Measurements from ENCODE around the gene CRIM1.

The CRIM1 gene

GRCh38 chr2:36405183-36405582 is 49.6 kb downstream of the CRIM1 start:
- no peaks in the 10 kb centered on the region for H3K4me1 Mint-ChIP-seq (ENCODE audit: low read depth)
- no peaks in the 10 kb centered on the region for H3K9me3 Mint-ChIP-seq
- no peaks in the 10 kb centered on the region for H3K27me3 Mint-ChIP-seq
- no peak overlapping the region for H3K27ac Mint-ChIP-seq
- H3K36me3 Mint-ChIP-seq (ENCODE audit: low read depth), result no peaks in the 10 kb centered on the region
- no peak overlapping the region for H3K4me3 Mint-ChIP-seq
- no peak for DNase-seq

- no peak overlapping the region for H3K4me3 Mint-ChIP-seq
- H3K27me3 Mint-ChIP-seq, result no peaks in the 10 kb centered on the region
- no peak for DNase-seq
- H3K36me3 Mint-ChIP-seq (ENCODE audit: low read depth), result no peaks in the 10 kb centered on the region
- no peaks in the 10 kb centered on the region for H3K4me1 Mint-ChIP-seq (ENCODE audit: low read depth)
- H3K27ac Mint-ChIP-seq, result no peak overlapping the region
- no peaks in the 10 kb centered on the region for H3K9me3 Mint-ChIP-seq
These were observed 50.7 kb downstream of the CRIM1 start for GRCh38 chr2:36406296-36406695.

- H3K27me3 Mint-ChIP-seq, result peaks cover 3% of the 10 kb centered on the region
These were observed 51.8 kb downstream of the CRIM1 start for GRCh38 chr2:36407413-36407812.

GRCh38 chr2:36408198-36408703 is 52.7 kb downstream of the CRIM1 start:
- Mint-ChIP-seq H3K4me3 (no peak overlapping the region), H3K4me1 (ENCODE audit: low read depth) (no peaks in the 10 kb centered on the region)

More at GRCh38 chr2:36407413-36407812, 51.8 kb downstream of the CRIM1 start:
- no peaks in the 10 kb centered on the region for H3K9me3 Mint-ChIP-seq
- no peak for DNase-seq
- H3K4me1 Mint-ChIP-seq (ENCODE audit: low read depth), result no peaks in the 10 kb centered on the region
- no peak overlapping the region for H3K4me3 Mint-ChIP-seq
- H3K36me3 Mint-ChIP-seq (ENCODE audit: low read depth), result no peaks in the 10 kb centered on the region
- no peak overlapping the region for H3K27ac Mint-ChIP-seq

GRCh38 chr2:36409335-36409734 is 53.8 kb downstream of the CRIM1 start:
- DNase-seq, result no peak
- no peaks in the 10 kb centered on the region for H3K4me1 Mint-ChIP-seq (ENCODE audit: low read depth)
- H3K36me3 Mint-ChIP-seq (ENCODE audit: low read depth), result no peaks in the 10 kb centered on the region
- no peaks in the 10 kb centered on the region for H3K9me3 Mint-ChIP-seq
- no peak overlapping the region for H3K27ac Mint-ChIP-seq
- H3K4me3 Mint-ChIP-seq, result no peak overlapping the region
- peaks cover 3% of the 10 kb centered on the region for H3K27me3 Mint-ChIP-seq

More at GRCh38 chr2:36408198-36408703, 52.7 kb downstream of the CRIM1 start:
- no peak overlapping the region for H3K27ac Mint-ChIP-seq
- H3K27me3 Mint-ChIP-seq, result peaks cover 3% of the 10 kb centered on the region
- no peaks in the 10 kb centered on the region for H3K36me3 Mint-ChIP-seq (ENCODE audit: low read depth)
- H3K9me3 Mint-ChIP-seq, result no peaks in the 10 kb centered on the region
- DNase-seq, result no peak

GRCh38 chr2:36409935-36410334 is 54.4 kb downstream of the CRIM1 start:
- no peak overlapping the region for H3K27ac Mint-ChIP-seq
- no peak for DNase-seq
- no peaks in the 10 kb centered on the region for H3K4me1 Mint-ChIP-seq (ENCODE audit: low read depth)
- no peak overlapping the region for H3K4me3 Mint-ChIP-seq
- no peaks in the 10 kb centered on the region for H3K36me3 Mint-ChIP-seq (ENCODE audit: low read depth)
- H3K9me3 Mint-ChIP-seq, result no peaks in the 10 kb centered on the region
- peaks cover 3% of the 10 kb centered on the region for H3K27me3 Mint-ChIP-seq

- DNase-seq, result no peak
- H3K36me3 Mint-ChIP-seq (ENCODE audit: low read depth), result no peaks in the 10 kb centered on the region
- H3K4me3 Mint-ChIP-seq, result no peak overlapping the region
- H3K27me3 Mint-ChIP-seq, result peaks cover 3% of the 10 kb centered on the region
- no peaks in the 10 kb centered on the region for H3K4me1 Mint-ChIP-seq (ENCODE audit: low read depth)
- no peak overlapping the region for H3K27ac Mint-ChIP-seq
- no peaks in the 10 kb centered on the region for H3K9me3 Mint-ChIP-seq
These were observed 55.1 kb downstream of the CRIM1 start for GRCh38 chr2:36410681-36411080.

GRCh38 chr2:36411962-36412444 is 56.4 kb downstream of the CRIM1 start:
- no peaks in the 10 kb centered on the region for H3K9me3 Mint-ChIP-seq
- no peak overlapping the region for H3K27ac Mint-ChIP-seq
- no peak overlapping the region for H3K4me3 Mint-ChIP-seq
- peaks cover 3% of the 10 kb centered on the region for H3K27me3 Mint-ChIP-seq
- DNase-seq, result no peak
- H3K4me1 Mint-ChIP-seq (ENCODE audit: low read depth), result no peaks in the 10 kb centered on the region
- H3K36me3 Mint-ChIP-seq (ENCODE audit: low read depth), result no peaks in the 10 kb centered on the region

- no peaks in the 10 kb centered on the region for H3K36me3 Mint-ChIP-seq (ENCODE audit: low read depth)
- H3K4me3 Mint-ChIP-seq, result no peak overlapping the region
- no peak overlapping the region for H3K27ac Mint-ChIP-seq
- no peaks in the 10 kb centered on the region for H3K9me3 Mint-ChIP-seq
- DNase-seq, result no peak
- peaks cover 3% of the 10 kb centered on the region for H3K27me3 Mint-ChIP-seq
- H3K4me1 Mint-ChIP-seq (ENCODE audit: low read depth), result no peaks in the 10 kb centered on the region
These were observed 57.6 kb downstream of the CRIM1 start for GRCh38 chr2:36413218-36413617.

- Mint-ChIP-seq H3K36me3 (ENCODE audit: low read depth) (no peaks in the 10 kb centered on the region), H3K9me3 (no peaks in the 10 kb centered on the region), H3K27ac (no peak overlapping the region), H3K27me3 (peaks cover 3% of the 10 kb centered on the region), H3K4me3 (no peak overlapping the region), H3K4me1 (ENCODE audit: low read depth) (no peaks in the 10 kb centered on the region)
- DNase-seq, result no peak
These were observed 58.7 kb downstream of the CRIM1 start for GRCh38 chr2:36414307-36414706.

GRCh38 chr2:36415381-36416022 is 59.9 kb downstream of the CRIM1 start:
- Mint-ChIP-seq H3K27me3 (peaks cover 3% of the 10 kb centered on the region), H3K27ac (no peak overlapping the region), H3K9me3 (no peaks in the 10 kb centered on the region), H3K36me3 (ENCODE audit: low read depth) (no peaks in the 10 kb centered on the region), H3K4me3 (no peak overlapping the region), H3K4me1 (ENCODE audit: low read depth) (peaks cover 3% of the 10 kb centered on the region)
- DNase-seq, result no peak

GRCh38 chr2:36416370-36417165 is 61.0 kb downstream of the CRIM1 start:
- H3K27ac Mint-ChIP-seq, result no peak overlapping the region
- H3K36me3 Mint-ChIP-seq (ENCODE audit: low read depth), result no peaks in the 10 kb centered on the region
- no peak for DNase-seq

GRCh38 chr2:36420569-36421181 is 65.1 kb downstream of the CRIM1 start:
- Mint-ChIP-seq H3K4me3 (no peak overlapping the region), H3K9me3 (no peaks in the 10 kb centered on the region), H3K27ac (no peak overlapping the region), H3K4me1 (ENCODE audit: low read depth) (peaks cover 3% of the 10 kb centered on the region), H3K36me3 (ENCODE audit: low read depth) (no peaks in the 10 kb centered on the region), H3K27me3 (no peaks in the 10 kb centered on the region)
- DNase-seq, result no peak

More at GRCh38 chr2:36416370-36417165, 61.0 kb downstream of the CRIM1 start:
- no peaks in the 10 kb centered on the region for H3K9me3 Mint-ChIP-seq
- H3K4me1 Mint-ChIP-seq (ENCODE audit: low read depth), result peaks cover 3% of the 10 kb centered on the region
- no peak overlapping the region for H3K4me3 Mint-ChIP-seq
- peaks cover 3% of the 10 kb centered on the region for H3K27me3 Mint-ChIP-seq

GRCh38 chr2:36421379-36421778 is 65.8 kb downstream of the CRIM1 start:
- no peaks in the 10 kb centered on the region for H3K9me3 Mint-ChIP-seq
- no peaks in the 10 kb centered on the region for H3K27me3 Mint-ChIP-seq
- no peaks in the 10 kb centered on the region for H3K36me3 Mint-ChIP-seq (ENCODE audit: low read depth)
- no peak for DNase-seq
- H3K4me3 Mint-ChIP-seq, result no peak overlapping the region
- peaks cover 3% of the 10 kb centered on the region for H3K4me1 Mint-ChIP-seq (ENCODE audit: low read depth)
- H3K27ac Mint-ChIP-seq, result no peak overlapping the region

- Mint-ChIP-seq H3K27ac (no peak overlapping the region), H3K4me1 (ENCODE audit: low read depth) (peaks cover 3% of the 10 kb centered on the region), H3K36me3 (ENCODE audit: low read depth) (no peaks in the 10 kb centered on the region), H3K4me3 (no peak overlapping the region), H3K9me3 (no peaks in the 10 kb centered on the region), H3K27me3 (no peaks in the 10 kb centered on the region)
- no peak for DNase-seq
These were observed 67.6 kb downstream of the CRIM1 start for GRCh38 chr2:36423172-36423571.

Data from activated T-cell treated with anti-CD3 and anti-CD28 coated beads, Interleukin-2, amount 50 U/mL, for 24 hours (primary cell).